Gastrocnemius medialis (tissue), 4 donors: Measurements from ENCODE around the gene AP1G2.

Experiments used
- POLR2A ChIP-seq, 2 donors: fragments of 450-650 bp; IDR thresholded peaks; one replicate each; pipeline ENCODE4 v1.6.1; 2017; ENCODE audit warnings: antibody characterized with exemption in 2 of 2, mild to moderate bottlenecking in 2 of 2, moderate library complexity in 2 of 2
- TF ChIP-seq, protein P1 (sequence below), 5 experiments: fragments of 450-650 bp in 3 of 5; fragments of 200-600 bp in 2 of 5; sonication (generic) in 2 of 5; IDR thresholded peaks in 4 of 5; conservative IDR thresholded peaks in 1 of 5; 1 replicate in 4 of 5; 2 replicates in 1 of 5; pipeline ENCODE4 v1.5.1; 2016 to 2019; ENCODE audit warnings: antibody characterized with exemption in 5 of 5, mild to moderate bottlenecking in 3 of 5, moderate library complexity in 3 of 5

DNA sequence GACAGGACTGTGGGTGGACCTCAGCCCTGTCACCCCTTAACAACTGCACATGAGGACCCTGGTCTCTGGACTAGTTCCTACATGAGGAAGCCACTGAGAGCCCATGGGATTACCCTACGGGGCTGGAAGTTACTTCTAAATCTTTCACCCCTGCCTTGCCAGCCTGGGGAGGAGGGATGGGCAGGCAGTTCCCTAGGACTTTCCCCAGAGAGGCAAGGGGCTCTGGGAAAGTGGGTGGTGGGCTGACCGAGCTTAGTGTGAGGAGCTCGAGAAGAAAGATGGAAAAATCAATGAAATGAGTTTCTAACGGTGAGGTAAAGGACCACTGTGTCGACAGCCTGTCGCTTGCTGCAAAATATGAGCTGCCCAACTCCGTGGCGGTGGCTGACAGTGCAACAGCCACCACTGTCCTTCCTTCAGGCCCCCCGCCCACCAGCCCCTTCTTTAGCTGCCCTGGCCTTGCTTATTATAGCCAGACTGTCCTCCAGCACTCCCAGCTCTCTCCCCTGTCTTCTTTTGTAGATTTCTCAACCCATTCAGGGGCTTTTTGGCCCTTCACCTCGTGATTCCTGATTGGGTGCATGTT lies 21.0 kb downstream of the AP1G2 start:
- TF ChIP-seq POLR2A (IDR thresholded peaks at IDR 0.05): no peak
- TF ChIP-seq, protein P1, sequence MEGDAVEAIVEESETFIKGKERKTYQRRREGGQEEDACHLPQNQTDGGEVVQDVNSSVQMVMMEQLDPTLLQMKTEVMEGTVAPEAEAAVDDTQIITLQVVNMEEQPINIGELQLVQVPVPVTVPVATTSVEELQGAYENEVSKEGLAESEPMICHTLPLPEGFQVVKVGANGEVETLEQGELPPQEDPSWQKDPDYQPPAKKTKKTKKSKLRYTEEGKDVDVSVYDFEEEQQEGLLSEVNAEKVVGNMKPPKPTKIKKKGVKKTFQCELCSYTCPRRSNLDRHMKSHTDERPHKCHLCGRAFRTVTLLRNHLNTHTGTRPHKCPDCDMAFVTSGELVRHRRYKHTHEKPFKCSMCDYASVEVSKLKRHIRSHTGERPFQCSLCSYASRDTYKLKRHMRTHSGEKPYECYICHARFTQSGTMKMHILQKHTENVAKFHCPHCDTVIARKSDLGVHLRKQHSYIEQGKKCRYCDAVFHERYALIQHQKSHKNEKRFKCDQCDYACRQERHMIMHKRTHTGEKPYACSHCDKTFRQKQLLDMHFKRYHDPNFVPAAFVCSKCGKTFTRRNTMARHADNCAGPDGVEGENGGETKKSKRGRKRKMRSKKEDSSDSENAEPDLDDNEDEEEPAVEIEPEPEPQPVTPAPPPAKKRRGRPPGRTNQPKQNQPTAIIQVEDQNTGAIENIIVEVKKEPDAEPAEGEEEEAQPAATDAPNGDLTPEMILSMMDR (IDR thresholded peaks at IDR 0.05 in 4 of 5, conservative IDR thresholded peaks at IDR 0.05 in 1 of 5): no peak
